GM21723 (cell line): ENCODE measurements around the gene CDHR1.
"Not testable (repeated sequence)": the region's sequence is repeated elsewhere in the genome, so short reads cannot be mapped to it uniquely, and the experiment has no call there.

Source experiments
- ATAC-seq: cut with Tn5 transposase; IDR thresholded peaks from one replicate; pipeline ENCODE4 v1.9.1; 2021; ENCODE audit warnings: mild to moderate bottlenecking, moderate library complexity; ENCODE audit not compliant: unreplicated experiment

The CDHR1 gene

DNA sequence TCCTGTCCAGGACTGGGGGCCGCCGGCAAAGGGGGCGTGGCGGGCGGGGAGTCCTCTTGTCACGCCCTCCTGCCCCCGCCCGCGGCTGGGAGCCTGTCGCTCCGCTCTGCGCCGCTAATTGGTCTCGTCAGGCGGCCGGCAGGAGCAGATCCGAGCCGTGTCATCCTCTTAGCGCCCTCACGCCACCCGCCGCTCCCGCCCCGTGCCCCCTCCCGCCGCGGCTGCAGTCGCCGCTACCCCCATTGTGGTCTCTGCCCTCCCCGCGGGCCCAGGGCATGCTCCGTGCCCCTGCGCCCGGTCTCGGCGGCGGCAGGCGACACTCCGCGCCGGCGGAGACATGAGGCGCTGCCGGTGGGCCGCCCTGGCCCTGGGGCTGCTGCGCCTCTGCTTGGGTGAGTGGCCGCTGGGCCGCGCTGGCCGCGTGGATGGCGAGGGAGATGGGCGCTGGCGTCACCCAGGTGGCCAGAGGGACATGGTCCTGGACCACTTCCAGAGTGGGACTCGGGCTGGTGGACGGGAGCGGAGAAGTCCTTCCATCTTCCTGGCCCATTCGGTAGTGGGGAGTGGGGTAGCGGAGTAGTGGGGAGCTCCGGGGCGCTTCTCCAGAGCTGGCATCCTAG lies at the start of gene CDHR1:
CDHR1 (plus strand) TSS at position 114 of the 620 bp plus-strand sequence; CDS start at position 338, 224 bp downstream.
- peak; percentile 87 for ATAC-seq

- ATAC-seq: no peak
Observed at GRCh38 chr10:84147347-84147746, 47.0 kb upstream of the CDHR1 start.

DNA sequence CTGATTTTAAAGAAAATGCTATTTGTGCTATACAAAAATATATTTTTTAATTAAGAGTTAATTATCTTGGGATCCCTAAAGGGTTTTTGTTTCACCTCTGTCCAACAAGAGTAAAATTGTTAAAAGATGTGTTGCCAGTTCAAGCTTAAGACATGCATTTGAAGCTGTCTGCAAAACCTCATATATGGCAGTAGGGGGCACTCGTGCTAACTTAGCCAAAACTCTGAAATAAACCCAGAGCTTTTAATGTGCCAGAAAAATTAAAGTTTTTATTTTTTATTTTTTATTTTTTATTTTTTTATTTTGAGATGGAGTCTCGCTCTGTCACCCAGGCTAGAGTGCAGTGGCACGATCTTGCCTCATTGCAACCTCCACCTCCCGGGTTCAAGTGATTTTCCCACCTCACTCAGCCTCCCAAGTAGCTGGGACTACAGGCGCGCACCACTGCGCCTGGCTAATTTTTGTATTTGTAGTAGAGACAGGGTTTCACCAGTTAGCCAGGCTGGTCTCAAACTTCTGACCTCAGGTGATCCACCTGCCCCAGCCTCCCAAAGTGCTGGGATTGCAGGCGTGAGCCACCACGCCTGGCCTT lies 46.2 kb upstream of the CDHR1 start:
- ATAC-seq: peak; percentile 78

DNA sequence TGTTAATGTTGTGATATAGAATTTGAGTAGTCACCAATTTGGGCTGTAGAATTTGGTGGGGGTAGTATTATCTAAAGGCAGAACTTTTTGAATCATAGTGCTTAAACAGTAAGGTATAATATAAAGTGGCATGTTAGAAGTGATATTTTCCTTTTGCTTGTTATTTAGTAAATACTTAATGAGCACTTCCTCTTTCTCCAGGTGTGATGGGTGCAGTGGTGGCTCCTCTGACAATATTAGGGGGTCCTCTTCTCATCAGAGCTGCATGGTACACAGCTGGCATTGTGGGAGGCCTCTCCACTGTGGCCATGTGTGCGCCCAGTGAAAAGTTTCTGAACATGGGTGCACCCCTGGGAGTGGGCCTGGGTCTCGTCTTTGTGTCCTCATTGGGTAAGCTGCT lies 44.5 kb upstream of the CDHR1 start:
- no peak for ATAC-seq

- no peak for ATAC-seq
Observed at GRCh38 chr10:84152769-84153168, 41.6 kb upstream of the CDHR1 start.

DNA sequence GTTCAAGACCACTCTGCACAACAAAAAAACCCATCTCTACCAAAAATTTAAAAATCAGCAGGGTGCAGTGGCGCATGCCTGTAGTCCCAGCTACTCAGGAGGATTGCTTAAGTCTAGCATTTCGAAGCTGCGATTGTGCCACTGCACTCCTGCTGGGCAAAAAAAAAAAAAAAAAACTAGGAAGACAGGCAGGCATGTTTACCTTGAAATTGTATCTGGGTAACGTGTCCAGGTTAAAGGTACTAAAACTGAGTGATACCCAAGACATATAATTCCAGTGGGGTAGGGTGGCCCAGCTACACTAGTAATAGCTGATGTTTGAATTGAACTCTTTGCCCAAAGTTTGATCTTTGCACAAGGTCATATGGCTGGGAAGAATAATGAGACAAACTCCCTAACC lies 38.8 kb upstream of the CDHR1 start:
- ATAC-seq: no peak

DNA sequence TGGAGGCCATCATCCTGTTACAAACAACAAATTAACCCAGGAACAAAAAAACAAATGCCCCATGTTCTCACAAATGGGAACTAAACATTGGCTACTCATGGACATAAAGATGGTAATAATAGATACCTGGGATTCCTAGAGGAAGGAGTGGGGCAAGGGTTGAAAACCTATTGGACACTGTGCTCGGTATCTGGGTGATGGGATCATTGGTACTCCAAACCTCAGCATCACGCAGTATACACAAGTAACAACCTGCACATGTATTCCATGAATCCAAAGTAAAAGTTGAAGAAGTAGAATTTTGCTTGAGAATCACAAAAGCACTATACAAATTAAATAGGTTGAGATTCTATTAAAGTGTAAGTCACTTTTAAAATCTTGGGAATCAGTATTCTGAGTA lies 38.3 kb upstream of the CDHR1 start:
- ATAC-seq: no peak

- ATAC-seq: no peak
Observed at GRCh38 chr10:84156768-84157167, 37.6 kb upstream of the CDHR1 start.

GRCh38 chr10:84158061-84158460 lies 36.3 kb upstream of the CDHR1 start:
- ATAC-seq: no peak

- ATAC-seq: no peak
Observed at GRCh38 chr10:84158550-84158949, 35.8 kb upstream of the CDHR1 start.

- no peak for ATAC-seq
Observed at GRCh38 chr10:84159076-84159685, 35.2 kb upstream of the CDHR1 start.

- ATAC-seq: no peak
Observed at GRCh38 chr10:84160663-84161362, 33.5 kb upstream of the CDHR1 start.

DNA sequence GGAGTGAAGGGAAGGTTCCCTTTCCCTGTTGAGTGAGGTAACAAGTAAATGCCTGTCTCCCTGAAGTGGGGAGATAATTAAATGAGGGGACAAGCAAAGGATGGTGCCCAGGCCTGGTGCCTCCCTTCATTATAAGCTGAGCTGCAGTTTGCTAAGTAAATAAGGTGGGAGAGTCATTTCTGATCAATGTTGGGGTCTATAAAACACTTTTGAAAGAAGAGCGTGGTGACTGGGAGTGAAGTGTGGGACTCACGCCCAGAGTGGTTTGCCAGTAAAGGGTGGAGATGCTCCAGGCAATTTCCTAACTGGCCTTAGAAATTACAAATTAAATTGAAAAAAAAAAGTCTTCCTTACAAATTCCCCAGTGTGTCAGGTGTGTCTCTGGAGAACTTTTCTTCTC lies 30.3 kb upstream of the CDHR1 start:
- ATAC-seq: no peak

GRCh38 chr10:84164442-84164841 lies 29.9 kb upstream of the CDHR1 start:
- ATAC-seq: no peak

DNA sequence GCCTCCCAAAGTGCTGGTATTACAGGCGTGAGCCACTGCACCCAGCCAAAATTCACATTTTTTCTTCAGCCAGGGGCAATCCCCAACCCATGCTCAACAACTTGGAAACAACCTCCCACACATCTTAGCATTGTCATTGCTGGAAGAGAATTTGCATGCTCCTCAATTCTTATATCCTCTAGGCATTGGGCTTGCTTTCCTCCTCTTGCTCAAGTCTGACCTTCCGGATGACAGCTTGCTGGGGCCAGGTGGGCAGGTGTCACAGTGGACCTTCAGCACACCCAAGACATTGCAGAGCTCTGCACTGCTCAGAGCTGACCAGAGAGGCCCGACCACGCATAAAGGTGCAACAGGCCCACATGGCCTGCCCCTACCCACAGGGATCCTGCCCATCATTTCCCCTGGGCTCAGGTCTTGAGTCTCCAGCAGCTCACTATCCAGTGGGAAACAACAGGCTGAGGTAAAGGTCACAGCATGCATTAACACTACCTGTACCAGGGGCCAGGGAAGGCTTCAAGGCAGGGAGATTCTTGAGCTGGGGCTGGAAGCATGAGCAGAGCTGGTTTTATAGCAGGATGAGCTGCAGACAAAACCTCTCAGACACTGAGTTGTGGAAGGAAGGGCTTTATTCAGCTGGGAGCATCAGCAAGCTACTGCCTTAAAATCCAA lies 27.6 kb upstream of the CDHR1 start:
- ATAC-seq: peak; percentile 56

DNA sequence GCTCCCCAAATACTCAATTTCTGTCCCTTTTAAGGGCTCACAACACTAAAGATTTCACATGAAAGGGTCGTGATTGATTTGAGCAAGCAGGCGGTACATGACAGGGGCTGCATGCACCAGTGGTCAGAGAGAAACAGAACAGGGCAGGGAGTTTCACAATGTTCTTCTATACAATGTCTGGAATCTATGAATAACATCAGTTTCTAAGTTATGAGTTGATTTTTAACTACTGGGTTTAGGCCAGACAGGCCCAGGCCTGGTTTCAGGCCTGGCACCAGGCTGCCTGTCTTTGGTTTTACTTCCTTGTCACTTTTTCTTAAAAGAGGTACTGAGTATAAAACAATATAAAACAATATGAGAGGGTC lies 27.1 kb upstream of the CDHR1 start:
- peak; percentile 9 for ATAC-seq

DNA sequence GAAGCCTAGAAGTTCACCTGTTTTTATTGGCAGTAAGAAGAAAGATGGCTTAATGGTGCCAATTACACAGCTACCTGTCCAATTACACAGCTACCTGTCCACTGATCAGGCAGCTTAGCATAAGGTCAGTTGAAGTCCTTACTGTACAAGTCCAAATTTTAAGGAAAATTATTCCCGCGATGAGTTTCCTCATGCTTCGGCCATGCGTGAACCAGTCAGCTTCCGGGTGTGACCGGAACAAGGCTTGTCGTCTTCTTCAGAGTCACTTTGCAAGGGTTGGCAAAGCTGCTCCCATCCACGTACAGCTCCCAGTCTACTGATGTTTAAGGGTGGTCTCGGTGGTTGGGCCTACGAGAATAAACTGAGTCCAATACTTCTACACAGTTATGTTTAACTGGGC lies 26.0 kb upstream of the CDHR1 start:
- not testable (repeated sequence) for ATAC-seq

DNA sequence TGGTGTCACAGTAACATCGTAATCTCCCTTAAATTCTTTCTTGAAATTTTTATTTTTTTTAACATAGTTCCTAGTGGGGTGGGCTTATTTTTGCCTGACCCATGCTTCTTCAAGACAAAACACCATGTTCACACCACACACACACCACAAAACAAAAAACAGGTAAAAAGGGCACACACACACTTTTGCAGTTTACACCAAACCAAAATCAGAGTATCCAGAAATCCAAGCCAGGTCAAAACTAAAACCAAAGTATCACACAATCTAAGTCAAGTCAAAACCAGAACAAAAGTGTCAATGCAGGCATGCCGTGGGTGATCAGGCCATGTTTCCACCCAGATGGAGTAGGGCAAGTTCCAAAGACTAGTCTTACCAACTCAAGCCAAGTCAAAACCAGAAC lies 23.1 kb upstream of the CDHR1 start:
- not testable (repeated sequence) for ATAC-seq

- peak; percentile 41 for ATAC-seq
Observed at GRCh38 chr10:84171700-84172466, 22.5 kb upstream of the CDHR1 start.

DNA sequence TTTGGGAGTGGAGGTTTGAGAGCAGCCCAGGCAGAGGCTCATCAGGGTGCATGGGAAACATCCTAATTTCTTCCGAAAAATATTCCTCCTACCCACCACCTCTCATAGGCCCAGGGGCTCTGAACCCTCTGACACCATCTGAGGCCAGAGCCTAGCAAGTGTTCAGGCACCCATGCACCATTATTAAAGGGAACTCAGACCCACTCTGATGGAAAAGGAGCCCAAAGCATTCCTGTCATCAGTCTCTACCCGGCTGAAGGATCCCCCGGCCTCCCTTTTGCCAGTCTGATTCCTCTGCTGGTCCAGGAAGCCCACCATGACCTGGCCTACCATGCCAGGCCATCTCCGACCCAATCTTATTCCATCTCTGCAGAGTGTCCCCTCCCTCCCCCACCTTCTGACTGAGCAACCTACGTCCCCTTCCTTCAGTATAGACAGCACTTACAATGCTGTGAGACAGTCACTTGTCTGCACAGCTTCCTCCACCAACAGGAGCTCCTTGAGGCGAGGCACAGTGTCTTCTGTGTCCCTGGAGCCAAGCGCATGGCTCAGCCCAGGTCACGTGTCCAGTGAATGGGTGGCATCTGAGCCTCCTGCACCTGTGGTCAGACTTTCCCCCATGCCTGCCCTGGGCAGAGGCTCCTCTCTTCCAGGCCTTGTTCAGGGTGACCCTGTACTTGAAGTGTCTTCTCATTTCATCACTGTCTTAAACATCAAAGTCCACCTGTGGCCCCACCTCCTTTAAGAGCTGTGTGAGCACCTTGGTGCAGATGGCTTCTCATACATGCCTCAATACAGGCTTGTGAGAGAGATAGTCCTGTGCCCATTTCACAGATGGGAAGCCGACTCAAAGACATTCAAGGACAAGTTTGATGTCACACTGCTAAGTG lies 21.6 kb upstream of the CDHR1 start:
- peak; percentile 63 for ATAC-seq
